ENCODE measurements around the gene TPSG1.
"Not testable (repeated sequence)": the region's sequence is repeated elsewhere in the genome, so short reads cannot be mapped to it uniquely, and the experiment has no call there.

Gene TPSG1

GRCh38 chr16:1225051-1225451 is at the start of gene TPSG1:
Gene TPSG1, minus strand, starts transcription at chr16:1225268. Its CDS starts 16 bp downstream, at chr16:1225252.
- no peak for DNase-seq

GRCh38 chr16:1274767-1275166 is 49.7 kb upstream of the TPSG1 start:
- DNase-seq, result no peak

GRCh38 chr16:1273816-1274215 is 48.7 kb upstream of the TPSG1 start:
- DNase-seq, result no peak

GRCh38 chr16:1272453-1273198 is 47.6 kb upstream of the TPSG1 start:
- no peak for DNase-seq

GRCh38 chr16:1271724-1272413 is 46.8 kb upstream of the TPSG1 start:
- peak; percentile 80 for DNase-seq

GRCh38 chr16:1271380-1271723 is 46.3 kb upstream of the TPSG1 start:
- no peak for DNase-seq

- not testable (repeated sequence) for DNase-seq
Observed at GRCh38 chr16:1269418-1269817, 44.4 kb upstream of the TPSG1 start.

- DNase-seq, result no peak
Observed at GRCh38 chr16:1265826-1266225, 40.8 kb upstream of the TPSG1 start.

GRCh38 chr16:1265090-1265630 is 40.1 kb upstream of the TPSG1 start:
- DNase-seq, result no peak

GRCh38 chr16:1264345-1265089 is 39.4 kb upstream of the TPSG1 start:
- no peak for DNase-seq

- DNase-seq, result no peak
Observed at GRCh38 chr16:1263591-1264344, 38.7 kb upstream of the TPSG1 start.

- DNase-seq, result no peak
Observed at GRCh38 chr16:1262846-1263221, 37.8 kb upstream of the TPSG1 start.

GRCh38 chr16:1262210-1262845 is 37.3 kb upstream of the TPSG1 start:
- no peak for DNase-seq

GRCh38 chr16:1261131-1261892 is 36.2 kb upstream of the TPSG1 start:
- no peak for DNase-seq

GRCh38 chr16:1260101-1260680 is 35.1 kb upstream of the TPSG1 start:
- no peak for DNase-seq

GRCh38 chr16:1259760-1260068 is 34.6 kb upstream of the TPSG1 start:
- DNase-seq, result no peak

GRCh38 chr16:1258906-1259759 is 34.1 kb upstream of the TPSG1 start:
- DNase-seq, result no peak

- no peak for DNase-seq
Observed at GRCh38 chr16:1258225-1258600, 33.1 kb upstream of the TPSG1 start.

- DNase-seq, result no peak
Observed at GRCh38 chr16:1257561-1258224, 32.6 kb upstream of the TPSG1 start.

GRCh38 chr16:1256874-1257322 is 31.8 kb upstream of the TPSG1 start:
- DNase-seq, result no peak

Data from DMS79 (cell line).